GM15510 (cell line): Measurements from ENCODE around the gene KRT27.

Source experiments
- POLR2A ChIP-seq: IDR thresholded peaks from 3 replicates; pipeline ENCODE4 v1.6.1; 2011; ENCODE audit warnings: borderline replicate concordance; ENCODE audit not compliant: insufficient read length; ENCODE audit errors: extremely low read depth

KRT27 gene, protein sequence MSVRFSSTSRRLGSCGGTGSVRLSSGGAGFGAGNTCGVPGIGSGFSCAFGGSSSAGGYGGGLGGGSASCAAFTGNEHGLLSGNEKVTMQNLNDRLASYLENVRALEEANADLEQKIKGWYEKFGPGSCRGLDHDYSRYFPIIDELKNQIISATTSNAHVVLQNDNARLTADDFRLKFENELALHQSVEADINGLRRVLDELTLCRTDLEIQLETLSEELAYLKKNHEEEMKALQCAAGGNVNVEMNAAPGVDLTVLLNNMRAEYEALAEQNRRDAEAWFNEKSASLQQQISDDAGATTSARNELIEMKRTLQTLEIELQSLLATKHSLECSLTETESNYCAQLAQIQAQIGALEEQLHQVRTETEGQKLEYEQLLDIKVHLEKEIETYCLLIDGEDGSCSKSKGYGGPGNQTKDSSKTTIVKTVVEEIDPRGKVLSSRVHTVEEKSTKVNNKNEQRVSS

GRCh38 chr17:40782450-40782849, at the start of gene KRT27:
Gene KRT27 (minus strand): TSS chr17:40782550. CDS start chr17:40782493, 57 bp downstream.
- no peak for TF ChIP-seq POLR2A

GRCh38 chr17:40830085-40830776, 47.9 kb upstream of the KRT27 start:
- TF ChIP-seq POLR2A, result no peak

GRCh38 chr17:40828454-40829044, 46.2 kb upstream of the KRT27 start:
- TF ChIP-seq POLR2A, result no peak

GRCh38 chr17:40827746-40828453, 45.5 kb upstream of the KRT27 start:
- TF ChIP-seq POLR2A, result no peak

DNA sequence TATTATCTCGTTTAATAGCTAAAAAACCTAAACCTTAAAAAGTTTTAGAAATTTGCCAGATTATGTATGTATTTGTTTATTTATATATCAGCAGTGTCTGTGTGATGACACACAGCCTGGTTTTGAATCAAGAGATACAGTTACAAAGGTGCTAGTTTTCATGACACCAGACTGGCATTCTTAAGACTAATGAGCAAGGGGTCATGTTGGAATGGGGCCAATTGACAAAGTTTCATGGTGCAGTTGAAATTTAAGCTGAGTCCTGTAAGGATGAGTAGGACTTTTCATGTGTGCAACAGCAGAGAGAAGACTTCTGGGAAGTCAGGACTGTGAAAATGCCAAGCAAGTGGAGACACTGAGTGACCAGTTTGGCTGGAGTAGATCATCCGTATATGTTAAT, 43.2 kb upstream of the KRT27 start:
- no peak for TF ChIP-seq POLR2A

DNA sequence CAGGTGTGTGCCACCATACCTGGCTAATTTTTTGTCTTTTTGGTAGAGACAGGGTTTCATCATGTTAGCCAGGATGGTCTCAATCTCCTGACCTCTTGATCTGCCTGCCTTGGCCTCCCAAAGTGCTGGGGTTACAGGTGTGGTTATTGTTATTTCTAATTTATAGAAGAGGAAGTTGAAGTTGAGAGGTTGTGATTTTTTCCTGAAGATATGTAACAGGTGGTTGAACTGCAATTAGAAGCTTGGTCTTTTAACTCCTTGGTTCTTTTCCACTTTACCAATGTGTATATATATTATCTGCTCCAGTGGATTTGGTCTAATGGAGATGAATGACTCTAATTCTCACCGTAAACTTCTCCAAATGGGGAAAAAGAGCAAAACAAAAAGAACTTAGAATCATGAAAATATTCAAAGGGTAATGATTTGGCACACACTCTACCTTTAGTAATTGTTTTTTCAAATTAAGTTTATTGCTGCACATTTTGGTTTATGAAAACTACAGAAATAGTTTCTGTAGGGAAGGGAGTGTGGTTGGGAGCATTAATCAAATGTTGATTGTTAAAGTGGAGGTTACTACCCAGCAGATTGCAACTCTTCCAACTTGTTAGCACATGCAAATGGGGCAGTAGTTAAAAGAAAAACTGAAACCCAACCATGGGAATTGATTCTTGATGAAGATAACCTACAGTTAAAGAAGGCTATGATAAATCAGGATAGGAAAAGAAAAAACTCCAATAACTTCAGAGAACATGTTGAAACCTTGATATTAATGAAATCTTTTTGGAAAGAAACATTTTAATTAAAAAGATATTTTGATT, 41.9 kb upstream of the KRT27 start:
- no peak for TF ChIP-seq POLR2A

- TF ChIP-seq POLR2A, result no peak
Observed at GRCh38 chr17:40822132-40822812, 39.9 kb upstream of the KRT27 start, which contains the start of gene KRT10. Gene KRT10 (minus strand): TSS chr17:40822614. CDS start chr17:40822585, 29 bp downstream.

- no peak for TF ChIP-seq POLR2A
Observed at GRCh38 chr17:40821536-40821935, 39.2 kb upstream of the KRT27 start.

GRCh38 chr17:40820228-40820838, 38.0 kb upstream of the KRT27 start:
- TF ChIP-seq POLR2A, result no peak

- TF ChIP-seq POLR2A, result no peak
Observed at GRCh38 chr17:40819528-40820125, 37.3 kb upstream of the KRT27 start.

DNA sequence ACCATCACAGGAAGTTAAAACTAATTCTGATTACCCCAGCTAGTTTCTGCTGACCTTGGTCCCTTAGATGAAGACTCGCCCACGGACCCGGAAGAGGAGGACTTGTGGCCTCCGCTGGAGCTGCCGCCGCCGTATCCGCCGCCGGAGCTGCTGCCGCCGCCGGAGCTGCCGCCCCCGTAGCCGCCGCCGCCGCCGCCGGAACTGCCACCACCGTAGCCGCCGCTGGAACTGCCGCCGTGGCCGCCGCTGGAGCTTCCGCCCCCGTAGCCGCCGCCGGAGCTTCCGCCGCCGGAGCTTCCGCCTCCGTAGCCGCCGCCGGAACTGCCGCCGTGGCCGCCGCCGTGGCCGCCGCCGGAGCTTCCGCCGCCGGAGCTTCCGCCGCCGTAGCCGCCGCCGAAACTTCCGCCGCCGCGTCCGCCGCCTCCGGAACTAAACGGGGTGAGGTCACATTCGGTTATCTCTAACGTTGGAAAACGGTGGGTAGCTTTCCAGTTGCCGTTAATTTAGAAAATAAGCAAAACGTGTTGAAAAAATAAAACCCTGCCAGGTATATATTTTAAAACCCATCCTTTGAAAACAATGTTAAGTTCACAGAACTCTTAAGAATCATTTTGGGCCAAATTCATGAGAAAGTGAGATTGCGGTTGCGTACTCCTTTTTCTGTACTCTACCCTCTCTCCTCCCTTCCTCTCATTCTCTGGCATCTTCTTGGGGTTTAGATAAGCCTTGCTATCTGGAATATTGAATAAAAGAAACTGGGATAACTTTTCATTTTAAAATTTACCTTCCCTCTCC, 36.6 kb upstream of the KRT27 start:
- peak; percentile 78 for TF ChIP-seq POLR2A

GRCh38 chr17:40818343-40818732, 36.0 kb upstream of the KRT27 start:
- no peak for TF ChIP-seq POLR2A

DNA sequence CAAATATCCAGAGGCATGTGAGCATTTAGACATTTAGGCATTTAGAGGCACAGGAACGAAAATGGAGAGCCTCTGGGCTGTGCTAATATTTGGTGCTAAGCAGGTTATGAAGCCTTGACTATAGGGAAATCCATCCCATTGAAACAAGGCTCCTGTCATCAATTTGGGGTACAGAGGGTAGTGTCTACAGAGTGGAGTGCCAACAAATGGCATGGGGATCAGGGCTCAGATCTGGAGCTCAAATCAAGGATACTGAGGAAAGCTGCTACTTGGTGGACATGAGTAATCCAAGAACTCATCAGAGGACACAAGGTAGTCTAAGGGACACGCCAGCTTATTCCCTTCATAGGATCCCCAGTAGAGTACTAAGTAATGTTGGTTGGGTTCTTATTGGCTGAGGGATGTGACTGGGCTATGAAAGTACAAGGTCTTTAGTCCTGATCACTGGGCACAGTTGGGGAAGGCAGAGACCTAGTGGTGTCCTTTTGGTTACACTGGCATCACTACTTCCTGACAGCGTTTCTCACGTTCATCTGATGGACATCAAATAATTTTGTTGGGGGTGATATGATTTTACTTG, 34.8 kb upstream of the KRT27 start:
- TF ChIP-seq POLR2A, result no peak
